GM18517 (cell line): ENCODE results near the gene ENPP5.

Source experiments
- ATAC-seq: cut with Tn5 transposase; IDR thresholded peaks from one replicate; pipeline ENCODE4 v1.9.1; 2021; ENCODE audit warnings: mild to moderate bottlenecking, moderate library complexity; ENCODE audit not compliant: unreplicated experiment

The ENPP5 gene

DNA sequence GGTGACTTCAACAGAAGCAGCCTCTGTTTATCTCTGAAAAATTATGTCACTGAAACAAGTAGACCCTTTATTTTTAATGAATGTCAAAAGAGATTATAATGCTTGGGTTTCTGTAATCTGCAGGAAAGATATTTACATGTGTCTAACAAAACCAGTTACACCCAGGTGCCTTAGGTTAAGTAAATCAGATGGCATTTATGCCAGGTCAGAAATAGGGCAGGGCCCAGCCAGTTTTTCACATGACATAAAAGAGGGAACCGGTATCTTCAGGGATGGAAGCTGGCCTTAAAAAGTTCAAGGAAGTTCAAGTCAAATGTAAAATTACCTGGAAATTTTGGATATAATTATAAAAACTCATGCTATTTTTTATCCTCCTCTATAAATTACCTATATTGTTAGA, 55.1 kb downstream of the ENPP5 start:
- ATAC-seq: no peak

GRCh38 chr6:46113370-46113769, 57.4 kb downstream of the ENPP5 start:
- ATAC-seq: no peak
